ENCODE results near the gene IL31.

The IL31 gene

GRCh38 chr12:122159882-122160281 is 14.1 kb downstream of the IL31 start:
- FAIRE-seq (no peak), DNase-seq (ENCODE audit: insufficient read length, low spot score) (no peak)

DNA sequence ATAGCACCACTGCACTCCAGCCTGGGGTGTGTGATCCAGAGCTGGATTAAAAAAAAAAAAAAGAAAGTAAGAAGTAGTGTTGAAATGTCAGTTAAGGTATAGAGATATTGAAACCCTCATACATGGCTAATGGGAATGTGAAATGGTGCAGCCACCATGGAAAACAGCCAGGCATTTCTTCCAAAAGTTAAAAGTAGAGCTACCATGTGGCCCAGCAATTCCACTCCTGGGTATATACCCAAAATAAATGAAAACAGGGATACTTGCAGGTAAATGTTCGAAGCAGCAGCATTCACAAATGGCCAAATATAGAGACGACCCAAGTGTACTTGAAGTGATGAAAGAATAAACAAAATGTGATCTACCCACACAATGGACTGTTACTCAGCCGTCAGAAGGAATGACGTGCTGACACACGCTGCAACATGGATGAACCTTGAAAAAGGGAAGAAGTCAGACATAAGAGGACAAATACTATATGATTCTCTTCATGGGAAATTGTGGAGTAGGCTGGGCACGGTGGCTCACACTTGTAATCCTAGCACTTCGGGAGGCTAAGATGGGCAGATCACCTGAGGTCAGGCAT is 15.2 kb downstream of the IL31 start:
- no peak for FAIRE-seq
- DNase-seq (ENCODE audit: insufficient read length, low spot score): no peak

DNA sequence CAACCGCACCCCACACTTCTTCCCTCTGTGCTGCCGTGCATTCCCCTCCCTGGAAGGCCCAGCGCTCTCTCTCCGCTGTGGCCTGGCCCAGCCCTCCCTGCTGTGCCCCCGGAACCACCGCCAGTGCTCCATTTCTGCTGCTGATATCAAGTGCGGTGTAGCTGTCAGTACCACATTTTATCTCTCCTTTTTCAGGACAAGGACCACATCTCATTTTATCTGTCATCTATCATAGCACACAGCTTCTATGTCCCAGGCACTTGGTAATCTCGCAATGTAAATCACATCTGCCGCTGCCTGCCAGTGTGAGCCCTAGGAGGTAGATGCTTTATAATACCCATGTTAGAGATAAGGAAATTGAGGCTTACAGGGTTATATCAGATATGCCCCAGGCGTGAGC is 18.3 kb downstream of the IL31 start:
- no peak for FAIRE-seq
- DNase-seq (ENCODE audit: insufficient read length, low spot score): no peak

DNA sequence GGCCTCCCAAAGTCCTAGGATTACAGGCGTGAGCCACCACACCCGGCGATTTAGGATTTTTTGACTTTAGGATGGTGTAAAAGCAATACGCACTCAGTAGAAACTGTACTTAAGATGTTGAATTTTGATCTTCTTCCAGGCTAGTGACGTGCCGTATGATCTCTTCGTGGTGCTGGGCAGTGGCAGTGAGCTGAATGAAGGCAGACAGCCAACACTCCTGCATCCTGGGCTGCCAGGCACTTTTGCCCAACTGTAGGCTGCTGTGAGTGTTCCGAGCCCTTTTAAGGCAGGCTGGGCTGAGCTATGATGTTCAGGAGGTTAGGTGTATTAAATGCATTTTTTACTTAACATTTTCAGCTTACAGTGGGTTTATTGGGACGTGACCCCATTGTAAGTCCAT is 21.3 kb downstream of the IL31 start:
- DNase-seq (ENCODE audit: insufficient read length, low spot score) (no peak), FAIRE-seq (no peak)

DNA sequence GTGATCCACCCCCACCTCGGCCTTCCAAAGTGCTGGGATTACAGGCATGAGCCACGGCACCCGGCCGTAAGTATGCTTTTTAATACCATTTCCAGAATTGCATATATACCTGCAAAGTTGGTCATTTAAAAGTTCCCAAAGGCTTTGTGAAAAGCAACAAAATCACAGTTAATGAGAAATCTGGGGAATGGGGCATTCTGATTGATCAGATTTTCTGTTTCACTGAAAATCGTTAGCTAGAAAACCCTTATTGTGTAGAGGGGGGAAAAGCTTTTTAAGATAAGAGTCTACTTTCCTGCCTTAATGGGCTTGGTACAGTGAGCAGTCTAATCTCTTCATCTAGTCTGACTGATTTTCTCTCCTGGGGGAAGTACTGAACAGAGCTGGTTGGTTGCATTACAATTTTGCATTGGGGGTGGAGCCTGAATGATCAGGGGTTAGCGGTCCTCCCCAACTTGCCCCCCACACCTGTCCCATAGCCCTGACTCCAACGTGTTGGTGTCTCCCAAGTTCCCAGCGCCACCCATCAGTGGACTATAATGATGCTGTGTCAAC is 23.8 kb downstream of the IL31 start:
- DNase-seq (ENCODE audit: insufficient read length, low spot score) (no peak), FAIRE-seq (no peak)

- DNase-seq (ENCODE audit: insufficient read length, low spot score): no peak
- no peak for FAIRE-seq
Observed at GRCh38 chr12:122148657-122149056, 25.4 kb downstream of the IL31 start.

DNA sequence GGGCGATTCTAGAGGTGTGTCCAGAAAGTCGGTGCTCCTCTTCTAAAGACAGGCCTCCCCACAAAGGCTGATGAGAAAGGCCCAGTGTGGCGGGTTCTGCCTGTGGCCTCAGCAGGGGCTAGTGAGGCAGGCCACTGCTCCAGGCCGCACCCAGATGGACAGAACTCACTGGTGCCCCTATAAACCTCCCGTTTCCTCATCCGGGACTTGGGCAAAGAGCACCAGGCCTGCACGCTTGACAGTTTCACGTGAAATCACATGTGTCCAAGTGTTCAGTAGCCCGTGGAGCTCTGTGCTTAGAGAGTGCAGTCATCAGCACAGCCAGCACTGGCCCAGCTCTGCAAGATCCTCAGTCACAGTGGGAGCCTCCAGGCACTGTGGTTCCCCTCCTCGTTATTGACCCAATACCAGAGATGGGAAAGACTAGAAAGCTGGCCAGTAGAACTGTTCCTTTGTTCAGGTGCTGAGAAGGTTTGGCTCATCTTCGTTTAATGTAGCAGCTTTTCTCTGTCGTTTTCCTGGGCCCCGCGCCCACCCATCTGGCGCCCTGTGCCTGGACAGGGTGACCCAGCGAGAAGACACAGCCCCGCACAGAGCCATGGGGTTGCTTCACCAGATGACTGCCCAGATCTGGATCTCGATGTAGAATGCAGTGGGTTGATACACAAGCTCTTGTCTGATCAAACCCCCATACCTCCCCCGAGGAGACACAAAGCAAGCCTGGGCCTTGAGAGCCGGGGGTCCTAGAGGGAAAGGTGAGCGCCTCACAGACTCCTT is 26.3 kb downstream of the IL31 start:
- FAIRE-seq: no peak
- DNase-seq (ENCODE audit: insufficient read length, low spot score): no peak

DNA sequence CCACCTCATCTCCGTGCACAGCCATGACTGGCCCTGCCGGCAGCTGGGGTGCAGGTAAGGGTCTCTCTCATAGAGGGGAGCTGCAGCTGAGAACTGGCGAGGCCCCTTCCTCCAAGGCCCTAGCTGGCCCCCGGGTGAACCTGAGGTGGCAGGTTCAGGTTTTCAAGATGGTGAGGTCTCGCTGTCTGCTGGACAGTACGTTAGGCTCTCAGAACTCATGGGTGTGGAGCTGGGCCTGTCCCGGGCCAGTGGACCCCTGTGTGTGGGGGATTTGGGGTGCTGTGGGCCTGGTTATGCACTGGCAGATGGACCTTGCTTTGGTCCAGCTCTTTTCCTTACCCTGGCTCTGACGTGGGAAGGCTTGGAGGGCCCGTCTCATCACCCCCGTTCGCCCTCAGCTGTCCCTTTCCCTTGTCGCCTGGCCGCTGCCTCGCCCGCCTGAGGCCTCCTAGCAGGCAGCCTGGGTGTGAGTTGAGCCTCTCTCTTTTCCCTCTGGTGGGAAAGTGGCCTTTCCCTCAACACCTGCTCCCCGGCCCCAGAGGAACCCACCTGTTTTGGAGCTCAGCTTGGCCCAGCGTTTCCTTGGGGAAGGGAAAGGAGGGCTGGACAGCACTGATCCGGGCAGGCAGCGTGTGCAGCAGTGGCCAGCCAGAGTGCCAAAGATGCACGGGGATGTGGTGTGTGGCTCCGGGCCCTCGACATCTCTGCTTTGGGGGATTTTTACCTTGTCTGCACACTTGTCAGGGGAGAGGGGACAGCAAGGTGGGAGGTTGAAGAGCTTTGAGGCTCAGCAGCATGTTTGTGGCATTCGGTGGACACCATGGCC is 28.3 kb downstream of the IL31 start:
- DNase-seq (ENCODE audit: insufficient read length, low spot score) (no peak), FAIRE-seq (no peak)

- DNase-seq (ENCODE audit: insufficient read length, low spot score) (no peak), FAIRE-seq (no peak)
Observed at GRCh38 chr12:122144885-122145284, 29.1 kb downstream of the IL31 start.

GRCh38 chr12:122142857-122143256 is 31.2 kb downstream of the IL31 start:
- no peak for FAIRE-seq

DNA sequence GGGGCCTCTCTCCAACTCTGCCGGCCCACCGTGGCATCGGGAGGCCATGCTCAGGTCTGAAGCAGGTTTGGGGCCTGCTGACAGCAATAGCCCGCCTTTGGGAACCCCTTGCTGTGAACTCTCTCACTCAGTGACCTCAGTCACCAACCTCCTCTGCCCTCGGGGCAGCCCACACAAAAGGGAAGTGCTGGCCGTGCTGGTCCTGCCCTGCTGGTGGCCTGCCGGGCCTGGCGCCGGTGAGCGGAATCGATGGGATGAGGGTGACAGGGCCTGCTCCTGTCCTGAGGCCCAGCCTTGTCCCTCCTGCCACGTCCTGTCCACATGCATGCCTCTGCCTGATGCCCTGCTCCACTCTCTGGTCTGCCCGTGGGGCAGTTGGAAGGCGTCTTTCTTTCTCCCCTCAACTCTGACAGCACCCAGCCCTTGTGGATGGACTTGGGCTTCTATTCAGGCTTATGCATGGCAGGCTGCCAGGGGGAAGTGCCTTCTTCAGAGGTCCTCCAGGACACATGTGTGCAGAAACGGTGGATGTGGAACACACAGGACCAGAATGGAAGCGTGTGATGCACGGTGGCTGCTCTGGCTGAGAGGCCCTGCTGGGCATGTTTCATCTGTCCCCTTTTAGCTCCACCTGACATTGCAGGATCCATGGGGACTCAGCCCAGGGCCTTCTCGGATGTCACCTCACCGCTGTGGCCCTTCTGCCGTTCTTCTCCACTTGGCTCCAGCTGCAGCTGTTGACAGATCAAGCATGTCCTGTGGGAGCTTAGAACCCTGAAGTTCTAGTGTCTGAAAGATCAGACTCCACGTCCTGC is 31.9 kb downstream of the IL31 start:
- FAIRE-seq (no peak), DNase-seq (ENCODE audit: insufficient read length, low spot score) (no peak)

More at GRCh38 chr12:122142857-122143256, 31.2 kb downstream of the IL31 start:
- DNase-seq (ENCODE audit: insufficient read length, low spot score): no peak

DNA sequence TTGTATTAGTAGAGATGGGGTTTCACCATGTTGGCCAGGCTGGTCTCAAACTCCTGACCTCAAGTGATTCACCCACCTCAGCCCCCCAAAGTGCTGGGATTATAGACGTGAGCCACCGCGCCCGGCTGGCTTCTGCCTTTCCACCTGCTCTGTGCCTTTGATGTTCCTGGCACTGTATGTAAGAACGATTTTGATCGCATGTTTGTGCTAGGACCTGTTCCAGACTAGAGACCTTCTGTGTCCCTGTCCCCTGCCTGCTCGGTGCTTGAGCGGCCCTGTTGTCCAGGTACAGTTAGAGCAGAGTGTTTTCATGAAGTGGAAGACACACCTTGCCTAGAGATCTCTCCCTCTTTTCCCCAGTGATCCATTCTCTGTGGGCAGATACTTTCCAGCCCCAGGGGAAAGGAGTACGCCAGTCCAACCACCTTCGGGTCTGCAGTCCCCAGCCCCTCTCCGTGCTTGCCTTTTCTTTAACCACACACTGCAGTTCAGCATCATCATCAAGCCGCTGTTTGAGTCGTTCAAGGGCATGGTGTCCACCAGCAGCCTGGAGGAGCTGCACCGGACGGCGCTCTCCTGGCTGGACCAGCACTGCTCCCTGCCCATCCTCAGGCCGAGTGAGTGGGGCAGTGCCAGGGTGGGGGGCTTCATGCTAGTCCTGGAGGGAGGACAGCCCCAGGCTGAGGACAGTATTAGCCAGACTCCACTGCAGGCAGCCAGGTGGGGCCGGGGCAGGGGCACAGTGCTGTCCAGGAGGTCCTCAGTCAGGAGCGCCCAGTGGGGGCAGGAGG is 33.4 kb downstream of the IL31 start:
- no peak for FAIRE-seq

DNA sequence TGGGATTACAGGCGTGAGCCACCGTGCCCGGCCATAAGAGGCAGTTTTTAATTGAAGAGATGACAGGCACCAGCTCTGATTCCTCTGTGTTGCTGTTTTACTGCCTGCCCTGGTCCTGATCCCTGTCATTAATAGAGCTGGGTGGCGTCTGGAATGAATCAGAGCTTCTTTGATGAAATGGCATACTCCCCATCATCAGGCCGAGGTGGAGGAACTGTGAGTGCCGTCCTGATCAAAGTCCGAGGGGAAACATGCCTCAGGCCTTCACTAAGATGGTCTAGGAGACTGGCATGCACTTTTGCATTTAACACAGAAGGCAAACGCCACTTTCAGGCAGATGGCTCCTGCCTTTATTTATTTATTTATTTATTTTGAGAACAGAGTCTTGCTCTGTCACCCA is 34.1 kb downstream of the IL31 start:
- DNase-seq (ENCODE audit: insufficient read length, low spot score): no peak
- no peak for FAIRE-seq

More for the DNA sequence above, 33.4 kb downstream of the IL31 start:
- DNase-seq (ENCODE audit: insufficient read length, low spot score): no peak

- no peak for DNase-seq (ENCODE audit: insufficient read length, low spot score)
- no peak for FAIRE-seq
Observed at GRCh38 chr12:122139266-122139665, 34.8 kb downstream of the IL31 start.

DNA sequence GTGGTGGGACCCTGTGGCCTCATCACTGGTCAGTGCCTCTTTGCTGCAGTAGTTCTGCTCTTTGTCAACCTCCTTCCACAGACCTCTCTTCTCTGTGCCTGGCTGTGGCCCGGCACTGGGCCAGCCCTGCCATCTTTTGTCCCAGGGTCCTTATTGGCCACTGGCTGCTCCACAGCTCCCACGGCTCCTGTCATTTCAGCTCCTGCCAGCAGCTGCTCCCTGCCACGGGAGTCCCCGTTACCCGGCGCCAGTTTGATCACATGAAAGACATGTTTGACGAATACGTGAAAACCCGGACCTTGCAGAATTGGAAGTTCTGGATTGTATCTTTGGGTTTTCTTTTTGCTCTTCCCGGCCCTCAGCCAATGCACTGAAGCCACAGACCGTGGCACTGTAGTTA is 35.4 kb downstream of the IL31 start:
- no peak for DNase-seq (ENCODE audit: insufficient read length, low spot score)
- no peak for FAIRE-seq

DNA sequence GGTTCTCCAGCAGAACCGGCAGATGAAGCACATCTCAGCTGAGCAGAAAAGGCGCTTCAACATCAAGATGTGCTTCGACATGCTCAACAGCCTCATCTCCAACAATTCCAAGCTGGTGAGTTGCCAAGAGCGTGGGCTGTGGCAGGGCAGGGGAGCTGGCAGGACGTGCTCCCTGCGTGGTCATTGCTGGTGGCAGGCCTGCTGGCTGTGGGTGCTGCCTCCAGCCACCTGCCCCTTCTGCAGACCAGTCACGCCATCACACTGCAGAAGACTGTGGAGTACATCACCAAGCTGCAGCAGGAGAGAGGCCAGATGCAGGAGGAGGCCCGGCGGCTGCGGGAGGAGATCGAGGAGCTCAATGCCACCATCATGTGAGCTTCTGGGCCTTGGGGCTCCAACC is 35.8 kb downstream of the IL31 start:
- FAIRE-seq (no peak), DNase-seq (ENCODE audit: insufficient read length, low spot score) (no peak)

- DNase-seq (ENCODE audit: insufficient read length, low spot score) (no peak), FAIRE-seq (no peak)
Observed at GRCh38 chr12:122137681-122138080, 36.3 kb downstream of the IL31 start.

DNA sequence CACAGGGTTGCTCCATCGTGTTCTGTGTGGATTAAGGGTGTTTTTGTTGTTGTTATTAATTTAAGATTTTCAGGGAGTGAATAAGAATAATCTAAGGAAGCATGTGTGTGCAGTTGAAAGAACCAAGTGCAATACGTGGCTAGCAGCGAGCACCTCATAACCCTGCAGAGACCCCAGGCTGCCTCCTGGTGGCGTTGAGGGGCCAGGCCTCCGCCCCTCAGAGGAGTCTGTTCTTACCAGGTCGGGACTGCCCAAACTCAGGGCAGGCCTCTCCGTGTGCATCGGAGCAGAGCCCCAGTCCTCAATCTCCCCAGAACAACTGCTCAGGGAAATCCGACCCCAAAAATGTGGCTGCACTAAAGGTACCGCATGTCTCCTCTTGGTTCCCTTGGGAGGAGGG is 36.8 kb downstream of the IL31 start:
- DNase-seq (ENCODE audit: insufficient read length, low spot score) (no peak), FAIRE-seq (no peak)

DNA sequence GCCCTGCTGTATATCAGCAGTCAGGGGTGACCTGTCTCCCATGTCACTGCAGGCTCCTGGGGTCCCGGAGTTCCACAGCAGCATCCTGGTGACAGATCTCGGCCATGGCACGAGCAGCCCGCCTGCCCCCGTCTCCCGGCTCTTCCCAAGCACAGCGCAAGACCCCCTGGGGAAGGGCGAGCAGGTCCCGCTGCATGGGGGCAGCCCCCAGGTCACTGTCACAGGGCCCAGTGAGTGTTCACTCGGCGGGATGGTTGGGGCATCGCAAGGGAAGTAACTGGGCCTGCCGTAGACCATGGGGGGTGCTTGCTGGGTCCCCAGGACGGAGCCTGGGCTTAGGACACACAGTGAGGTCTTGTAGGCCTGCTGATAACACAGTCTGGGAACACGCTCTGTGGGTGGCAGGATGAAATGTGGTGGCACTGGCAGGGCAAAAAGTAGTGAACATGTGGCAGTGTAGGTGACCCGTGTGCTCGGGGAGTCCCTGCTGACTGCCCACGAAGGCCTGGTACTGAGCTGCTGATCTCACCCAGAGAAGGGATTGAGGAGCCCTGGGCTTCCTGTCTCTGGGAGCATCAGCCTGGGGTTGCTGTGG is 38.5 kb downstream of the IL31 start:
- FAIRE-seq (no peak), DNase-seq (ENCODE audit: insufficient read length, low spot score) (no peak)
